ENCODE measurements around the gene ARPP21. TPM values are rescaled to one million over a fixed set of nuclear protein-coding genes. Genes with fewer than 3 reads are reported as not detected.

ARPP21 gene
- total and polyA plus RNA-seq, 2 donors (not counting 3 experiments of a cell fraction or from before 2014, with no cell fraction given) = not detected

- dilution Hi-C loops (cut with MboI; ENCODE audit: extremely low pct_ligation_motif_present, low sequenced_read_pairs) = no loop called here
- Histone ChIP-seq H4K20me1 (replicated peaks; ENCODE audit: control insufficient read depth, extremely low read depth, insufficient read depth, low read length) (no peaks in the 10 kb centered on the region), H3K9me3 (replicated peaks; ENCODE audit: control insufficient read depth, insufficient read depth, low read length) (no peaks in the 10 kb centered on the region), H3K27me3 (ENCODE audit: control insufficient read depth in 2 of 2, insufficient read depth in 2 of 2, low read length in 2 of 2) (no peaks in the 10 kb centered on the region), H3K4me1 (ENCODE audit: control insufficient read depth, extremely low read depth, insufficient read depth, low read length) (no peaks in the 10 kb centered on the region), H3K9ac (replicated peaks; ENCODE audit: extremely low read depth, insufficient read depth, low read length) (no peak overlapping the region), H3K36me3 (ENCODE audit: control insufficient read depth in 2 of 2, extremely low read depth in 1 of 2, insufficient read depth in 2 of 2, low read length in 2 of 2) (no peaks in the 10 kb centered on the region), H3K4me2 (ENCODE audit: insufficient read depth, low read length) (no peak overlapping the region), H2AFZ (ENCODE audit: low read depth, low read length) (no peak overlapping the region), H3K79me2 (ENCODE audit: control insufficient read depth, insufficient read depth, low read length) (no peaks in the 10 kb centered on the region), H3K4me3 (replicated peaks in 1 of 3; ENCODE audit: insufficient read depth in 1 of 3, low read depth in 1 of 3, low read length in 3 of 3) (no peak overlapping the region), H3K9me1 (replicated peaks; ENCODE audit: control insufficient read depth, extremely low read depth, insufficient read depth, low read length) (no peaks in the 10 kb centered on the region), H3K27ac (ENCODE audit: insufficient read depth, low read depth, low read length) (no peak overlapping the region)
- CTCF ChIA-PET = no interaction called here
- FAIRE-seq (no peak), DNase-seq (ENCODE audit: low read depth, low spot score) (no peak)
- no peak for TF ChIP-seq MAX (IDR thresholded peaks at IDR 0.05; ENCODE audit: insufficient read depth, insufficient read length)
- no peak for TF ChIP-seq GATA2 (IDR thresholded peaks at IDR 0.05; ENCODE audit: insufficient read depth, insufficient read length, low read depth, low read length)
- no peak for TF ChIP-seq JUN (IDR thresholded peaks at IDR 0.05; ENCODE audit: borderline replicate concordance, insufficient read depth, insufficient read length, low read depth)
- intact Hi-C loops (cut with micrococcal nuclease) = no loop called here
- POLR2A ChIA-PET = no interaction called here
- no TSS peak for BruUV-seq (replicated peaks)
Observed at GRCh38 chr3:35602395-35602936, 36.9 kb upstream of the ARPP21 start.

- Histone ChIP-seq H3K36me3 (ENCODE audit: control insufficient read depth in 2 of 2, extremely low read depth in 1 of 2, insufficient read depth in 2 of 2, low read length in 2 of 2) (no peaks in the 10 kb centered on the region), H3K79me2 (ENCODE audit: control insufficient read depth, insufficient read depth, low read length) (no peaks in the 10 kb centered on the region), H2AFZ (ENCODE audit: low read depth, low read length) (no peak overlapping the region), H3K4me3 (replicated peaks in 1 of 3; ENCODE audit: insufficient read depth in 1 of 3, low read depth in 1 of 3, low read length in 3 of 3) (no peak overlapping the region), H3K9me1 (replicated peaks; ENCODE audit: control insufficient read depth, extremely low read depth, insufficient read depth, low read length) (no peaks in the 10 kb centered on the region), H3K27ac (ENCODE audit: insufficient read depth, low read depth, low read length) (no peak overlapping the region), H3K4me2 (ENCODE audit: insufficient read depth, low read length) (no peak overlapping the region), H3K9ac (replicated peaks; ENCODE audit: extremely low read depth, insufficient read depth, low read length) (no peak overlapping the region), H3K9me3 (replicated peaks; ENCODE audit: control insufficient read depth, insufficient read depth, low read length) (no peaks in the 10 kb centered on the region), H3K4me1 (ENCODE audit: control insufficient read depth, extremely low read depth, insufficient read depth, low read length) (no peaks in the 10 kb centered on the region), H4K20me1 (replicated peaks; ENCODE audit: control insufficient read depth, extremely low read depth, insufficient read depth, low read length) (no peaks in the 10 kb centered on the region), H3K27me3 (ENCODE audit: control insufficient read depth in 2 of 2, insufficient read depth in 2 of 2, low read length in 2 of 2) (no peaks in the 10 kb centered on the region)
- TF ChIP-seq GATA2 (IDR thresholded peaks at IDR 0.05; ENCODE audit: insufficient read depth, insufficient read length, low read depth, low read length) (no peak), JUN (IDR thresholded peaks at IDR 0.05; ENCODE audit: borderline replicate concordance, insufficient read depth, insufficient read length, low read depth) (no peak), CTCF (IDR thresholded peaks at IDR 0.05; ENCODE audit: extremely low read depth in 1 of 2, insufficient read depth in 1 of 2, low read depth in 1 of 2, low read length in 2 of 2) (no peak), MYC (IDR thresholded peaks at IDR 0.05; ENCODE audit: low read depth, low read length) (no peak), POLR2A (IDR thresholded peaks at IDR 0.05; ENCODE audit: low read depth, low read length) (no peak), MAX (IDR thresholded peaks at IDR 0.05; ENCODE audit: insufficient read depth, insufficient read length) (no peak)
- dilution Hi-C loops (cut with MboI; ENCODE audit: extremely low pct_ligation_motif_present, low sequenced_read_pairs) (no loop called here), intact Hi-C loops (cut with micrococcal nuclease) (no loop called here)
- DNase-seq (ENCODE audit: low read depth, low spot score) (no peak), FAIRE-seq (no peak)
- POLR2A ChIA-PET = no interaction called here
- CTCF ChIA-PET = no interaction called here
- no TSS peak for BruUV-seq (replicated peaks)
Observed at GRCh38 chr3:35616346-35616745, 23.0 kb upstream of the ARPP21 start.

All from endothelial cell of umbilical vein (primary cell).